22Rv1 (cell line): Measurements from ENCODE around the gene G3BP2.

ENCODE experiments used
- ZFX ChIP-seq: fragments of 450-650 bp; IDR thresholded peaks from 2 replicates; pipeline ENCODE4 v1.6.1; 2017; ENCODE audit warnings: antibody characterized with exemption, borderline replicate concordance
- TF ChIP-seq, protein P1 (sequence below): fragments of 450-650 bp; IDR thresholded peaks from 2 replicates; pipeline ENCODE4 v1.5.1; 2017; ENCODE audit warnings: mild to moderate bottlenecking

DNA sequence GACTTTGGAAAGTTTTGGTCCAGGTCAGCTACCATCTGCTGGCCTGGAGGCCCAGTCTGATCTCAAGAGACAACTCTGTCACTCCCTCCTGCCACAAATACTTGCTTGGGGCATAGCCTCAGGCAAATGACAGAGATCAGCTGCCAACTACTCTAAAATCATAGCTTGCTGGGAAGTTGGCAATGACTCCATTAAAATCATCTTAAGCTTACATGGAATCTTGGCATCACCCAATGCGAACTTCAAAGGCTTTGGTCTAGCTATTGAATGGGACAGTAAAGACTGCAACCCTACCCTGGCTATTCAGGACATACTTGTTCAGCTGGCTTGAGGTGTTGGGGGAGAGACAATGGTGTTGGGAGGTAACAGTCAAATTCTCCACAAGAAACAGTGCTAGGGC is 44.2 kb upstream of the G3BP2 start:
- TF ChIP-seq, protein P1, sequence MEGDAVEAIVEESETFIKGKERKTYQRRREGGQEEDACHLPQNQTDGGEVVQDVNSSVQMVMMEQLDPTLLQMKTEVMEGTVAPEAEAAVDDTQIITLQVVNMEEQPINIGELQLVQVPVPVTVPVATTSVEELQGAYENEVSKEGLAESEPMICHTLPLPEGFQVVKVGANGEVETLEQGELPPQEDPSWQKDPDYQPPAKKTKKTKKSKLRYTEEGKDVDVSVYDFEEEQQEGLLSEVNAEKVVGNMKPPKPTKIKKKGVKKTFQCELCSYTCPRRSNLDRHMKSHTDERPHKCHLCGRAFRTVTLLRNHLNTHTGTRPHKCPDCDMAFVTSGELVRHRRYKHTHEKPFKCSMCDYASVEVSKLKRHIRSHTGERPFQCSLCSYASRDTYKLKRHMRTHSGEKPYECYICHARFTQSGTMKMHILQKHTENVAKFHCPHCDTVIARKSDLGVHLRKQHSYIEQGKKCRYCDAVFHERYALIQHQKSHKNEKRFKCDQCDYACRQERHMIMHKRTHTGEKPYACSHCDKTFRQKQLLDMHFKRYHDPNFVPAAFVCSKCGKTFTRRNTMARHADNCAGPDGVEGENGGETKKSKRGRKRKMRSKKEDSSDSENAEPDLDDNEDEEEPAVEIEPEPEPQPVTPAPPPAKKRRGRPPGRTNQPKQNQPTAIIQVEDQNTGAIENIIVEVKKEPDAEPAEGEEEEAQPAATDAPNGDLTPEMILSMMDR, result no peak
- TF ChIP-seq ZFX, result no peak
